Skin epidermis (tissue), 12 donors: ENCODE results near the gene SYT13.

Source experiments
- H3K27ac ChIP-seq, 21 experiments: fragments of 200-600 bp; sonication (generic) in 11 of 21; one replicate each; pipeline ENCODE4 v1.5.0; 2020; ENCODE audit warnings: mild to moderate bottlenecking in 3 of 21, inconsistent platforms in 2 of 21, moderate library complexity in 2 of 21
- H3K4me3 ChIP-seq, 7 experiments: fragments of 200-600 bp; sonication (generic) in 2 of 7; one replicate each; pipeline ENCODE4 v1.5.0; 2020; ENCODE audit warnings: inconsistent platforms in 2 of 7, mild to moderate bottlenecking in 2 of 7, moderate library complexity in 1 of 7

SYT13 gene

DNA sequence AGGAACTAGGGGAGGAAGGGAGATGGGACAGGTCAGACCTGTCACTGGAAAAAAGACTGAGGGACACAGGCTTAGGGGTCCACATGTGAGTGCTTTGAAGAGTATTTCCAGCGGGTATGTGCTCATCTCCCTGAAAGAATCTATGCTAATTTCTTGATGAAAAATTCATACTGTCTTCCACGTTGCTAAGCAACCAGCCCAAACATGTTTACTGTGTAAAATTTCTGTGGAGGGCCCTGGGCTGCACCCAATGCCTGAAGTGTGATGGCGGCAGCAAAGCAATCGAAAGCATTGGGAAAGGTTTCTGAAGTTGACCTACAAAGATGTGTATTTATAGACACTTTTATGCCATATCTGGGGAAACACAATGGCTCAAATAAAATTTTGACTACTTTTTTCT, 7.4 kb downstream of the SYT13 start:
- H3K27ac ChIP-seq, result no peak overlapping the region
- no peak overlapping the region for H3K4me3 ChIP-seq

DNA sequence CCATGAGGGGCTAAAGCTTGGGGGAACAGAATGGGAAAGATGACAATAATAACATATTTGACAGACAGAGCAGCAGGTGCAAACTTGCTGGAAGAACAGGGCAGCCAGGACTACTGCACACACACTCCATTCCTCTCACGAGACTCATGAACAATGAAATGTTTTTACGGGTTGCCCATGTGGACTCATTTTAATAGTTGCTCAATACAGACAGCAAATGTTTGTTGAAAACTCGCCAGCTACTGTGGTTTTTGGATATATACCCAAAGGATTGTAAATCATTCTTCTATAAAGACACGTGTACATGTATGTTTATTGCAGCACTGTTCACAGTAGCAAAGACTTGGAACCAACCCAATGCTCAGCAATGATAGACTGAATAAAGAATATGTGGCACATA, 10.3 kb downstream of the SYT13 start:
- no peak overlapping the region for H3K4me3 ChIP-seq
- H3K27ac ChIP-seq, result no peak overlapping the region

DNA sequence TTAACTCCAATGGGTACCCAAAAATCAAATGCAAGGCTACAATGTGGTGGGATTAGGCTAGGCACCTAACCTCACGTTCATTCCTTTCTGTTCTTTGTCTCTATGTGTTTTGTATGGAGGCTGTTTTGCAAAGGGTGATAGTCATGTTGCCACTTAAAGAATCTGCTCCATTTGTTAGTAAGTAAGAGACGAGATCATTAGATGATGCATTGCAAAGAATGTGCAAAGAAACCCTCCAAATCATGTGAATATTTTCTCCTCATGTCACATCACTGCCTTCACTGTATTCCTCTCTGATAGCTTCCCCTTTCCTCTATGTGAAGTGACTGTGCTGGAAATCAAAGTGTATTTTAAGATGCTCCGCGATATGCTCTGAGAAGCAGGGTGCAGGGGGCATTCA, 11.9 kb downstream of the SYT13 start:
- Histone ChIP-seq H3K4me3 (no peak overlapping the region), H3K27ac (no peak overlapping the region)

DNA sequence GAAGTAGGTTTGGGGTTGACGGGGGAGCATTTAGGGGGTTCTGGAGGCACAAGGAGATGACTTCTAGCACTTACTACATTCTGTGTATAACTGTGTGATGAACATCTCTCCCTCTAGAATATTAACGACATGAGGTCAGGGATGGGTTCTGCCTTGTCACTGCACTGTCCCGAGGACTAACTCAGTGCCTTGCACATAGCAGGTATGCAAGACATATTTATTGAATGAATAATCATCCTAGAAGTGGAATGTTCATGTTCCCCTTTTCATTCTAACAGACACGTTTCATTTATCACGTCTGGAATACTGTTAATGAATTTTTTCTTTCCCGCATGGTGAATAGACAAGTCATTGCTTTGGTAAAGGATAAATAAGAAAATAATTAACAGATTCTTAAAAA, 12.6 kb downstream of the SYT13 start:
- H3K4me3 ChIP-seq, result no peak overlapping the region
- no peak overlapping the region for H3K27ac ChIP-seq

DNA sequence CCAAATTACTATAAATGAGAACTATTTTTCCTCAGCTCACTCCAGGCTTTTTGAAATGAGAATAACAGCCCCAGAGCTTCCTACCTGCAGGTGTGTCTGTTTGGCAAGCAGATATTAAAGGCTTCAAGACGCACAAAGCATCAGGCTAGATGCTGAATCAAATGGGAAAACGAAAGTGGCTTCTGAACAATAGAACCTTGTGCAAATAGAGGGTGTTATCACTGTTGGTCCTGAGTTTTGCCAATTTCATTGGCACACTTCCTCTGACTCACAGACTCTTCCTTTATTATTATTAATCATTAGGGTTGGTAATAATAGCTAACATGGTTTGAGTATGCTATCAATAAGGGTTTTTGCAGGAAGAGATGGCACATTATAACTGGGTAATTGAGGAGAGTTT, 13.4 kb downstream of the SYT13 start:
- H3K4me3 ChIP-seq, result no peak overlapping the region
- H3K27ac ChIP-seq, result no peak overlapping the region

DNA sequence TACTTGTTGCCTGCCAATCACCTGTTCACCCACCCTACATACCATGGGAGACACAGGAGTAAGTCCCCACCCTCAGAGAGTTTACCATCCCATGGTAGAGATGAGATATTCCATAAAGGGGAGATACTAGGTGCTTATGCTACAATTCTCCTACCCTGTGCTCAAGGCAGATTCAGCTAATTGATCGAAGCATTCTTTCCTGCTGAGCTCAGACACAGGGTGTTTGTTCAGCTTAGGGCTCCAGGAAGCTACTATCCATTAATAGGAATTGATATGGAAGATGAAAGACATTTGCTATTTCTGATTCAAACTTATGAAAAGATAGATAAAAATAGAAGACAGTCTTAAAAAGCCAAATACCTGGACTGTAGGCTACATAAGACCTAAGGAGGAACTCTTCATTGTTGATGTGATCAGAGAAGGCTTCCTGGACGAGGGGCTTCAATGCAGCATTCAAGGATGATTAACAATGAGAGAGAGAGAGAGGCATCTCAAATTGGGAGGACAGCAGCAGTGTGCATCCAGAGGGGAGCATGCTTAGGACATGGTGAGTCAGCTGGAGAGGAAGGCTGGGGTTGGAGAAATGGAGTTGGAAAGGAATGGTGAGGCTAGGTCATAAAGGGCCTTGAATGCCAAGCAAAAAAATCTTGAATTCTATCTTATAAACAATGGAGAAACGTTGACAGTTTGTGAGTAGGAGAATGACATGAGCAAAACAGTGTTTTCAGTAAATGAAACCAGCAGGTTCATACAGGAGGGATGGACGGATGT, 15.0 kb downstream of the SYT13 start:
- Histone ChIP-seq H3K27ac (no peak overlapping the region), H3K4me3 (no peak overlapping the region)

DNA sequence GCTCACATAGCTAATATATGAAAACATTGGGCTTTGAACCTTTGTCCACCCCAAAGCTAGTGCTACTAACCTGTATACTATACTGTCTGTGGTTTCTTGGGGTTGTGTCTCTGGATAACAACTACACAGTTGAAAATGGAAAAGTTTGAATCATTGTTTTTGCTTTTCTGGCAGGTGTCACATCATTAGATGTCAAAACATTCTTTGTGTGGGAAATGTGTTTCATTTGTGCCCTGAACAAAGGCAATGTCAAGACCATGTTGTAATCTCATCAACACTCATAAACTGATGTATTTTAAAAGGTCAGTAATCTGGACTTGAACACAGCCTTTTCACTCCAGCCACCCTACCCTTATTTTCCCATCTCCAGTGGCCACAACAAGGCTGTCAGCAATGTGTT, 16.5 kb downstream of the SYT13 start:
- Histone ChIP-seq H3K4me3 (no peak overlapping the region), H3K27ac (no peak overlapping the region)

DNA sequence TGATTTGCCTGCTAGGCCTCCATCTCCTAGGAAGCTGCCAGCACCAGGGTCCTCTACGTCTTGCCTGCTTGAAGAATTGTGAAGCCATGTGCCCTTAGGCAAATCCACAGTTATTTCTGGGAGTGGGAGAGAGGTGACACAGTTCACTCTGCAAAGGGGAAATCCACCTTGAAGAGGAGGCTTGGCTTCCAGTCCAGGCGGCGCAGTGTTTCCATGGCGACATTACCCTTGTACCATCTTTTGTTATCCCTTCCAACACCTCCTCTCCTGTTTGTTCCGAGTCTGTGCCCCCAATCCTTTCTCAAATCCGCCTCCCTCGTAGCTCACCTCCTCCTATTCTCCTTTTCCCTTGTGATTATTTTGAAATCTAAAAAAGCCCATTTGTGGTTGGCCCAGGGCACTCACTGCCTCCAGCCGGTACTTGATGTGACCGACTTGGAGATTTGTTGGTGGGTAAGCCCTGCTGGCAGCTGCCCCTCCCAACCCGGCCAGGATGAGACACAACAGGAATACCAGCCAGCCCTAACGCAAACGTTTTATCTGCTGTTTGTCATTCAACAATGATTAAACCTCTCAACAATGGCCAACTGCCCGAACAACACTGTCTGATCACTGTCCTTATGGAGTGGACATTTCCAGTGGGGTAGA, 18.4 kb downstream of the SYT13 start:
- H3K4me3 ChIP-seq, result no peak overlapping the region
- no peak overlapping the region for H3K27ac ChIP-seq

DNA sequence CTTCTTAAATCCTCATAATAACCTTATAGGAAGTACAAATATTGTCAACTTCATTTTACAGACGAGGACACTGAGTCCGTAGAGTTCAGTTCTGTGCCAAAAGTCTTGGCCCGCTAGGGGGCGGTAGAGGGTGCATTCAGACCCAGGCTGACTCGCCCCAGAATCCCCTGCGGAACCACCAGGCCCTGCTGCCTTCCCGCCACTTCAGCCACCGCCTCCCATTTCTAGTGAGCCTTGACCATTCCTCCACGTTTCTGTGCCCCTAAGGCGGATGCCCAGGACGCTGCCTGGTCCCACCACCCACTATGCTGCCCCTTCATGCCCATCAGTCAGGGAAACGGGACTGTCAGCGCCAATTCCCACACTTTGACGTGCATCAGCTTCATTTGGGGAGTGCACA, 19.1 kb downstream of the SYT13 start:
- H3K4me3 ChIP-seq, result no peak overlapping the region
- H3K27ac ChIP-seq, result no peak overlapping the region

DNA sequence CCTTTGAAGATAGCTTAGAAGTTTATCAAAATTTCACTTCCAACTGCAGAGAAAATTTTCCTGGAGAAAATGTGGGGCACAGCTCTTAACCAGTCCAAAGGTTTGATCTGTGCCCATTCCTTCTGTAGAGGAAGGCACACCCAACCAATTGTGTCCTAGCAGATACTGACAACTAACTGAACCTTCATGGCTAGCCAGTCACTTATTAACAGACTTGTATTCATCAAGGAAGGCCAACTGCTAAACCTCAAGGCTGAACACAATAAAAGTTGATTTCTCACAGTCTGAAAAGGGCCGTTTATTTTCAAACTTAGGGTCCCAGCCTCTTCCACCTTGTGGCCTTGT, 19.5 kb downstream of the SYT13 start:
- Histone ChIP-seq H3K4me3 (no peak overlapping the region), H3K27ac (no peak overlapping the region)

DNA sequence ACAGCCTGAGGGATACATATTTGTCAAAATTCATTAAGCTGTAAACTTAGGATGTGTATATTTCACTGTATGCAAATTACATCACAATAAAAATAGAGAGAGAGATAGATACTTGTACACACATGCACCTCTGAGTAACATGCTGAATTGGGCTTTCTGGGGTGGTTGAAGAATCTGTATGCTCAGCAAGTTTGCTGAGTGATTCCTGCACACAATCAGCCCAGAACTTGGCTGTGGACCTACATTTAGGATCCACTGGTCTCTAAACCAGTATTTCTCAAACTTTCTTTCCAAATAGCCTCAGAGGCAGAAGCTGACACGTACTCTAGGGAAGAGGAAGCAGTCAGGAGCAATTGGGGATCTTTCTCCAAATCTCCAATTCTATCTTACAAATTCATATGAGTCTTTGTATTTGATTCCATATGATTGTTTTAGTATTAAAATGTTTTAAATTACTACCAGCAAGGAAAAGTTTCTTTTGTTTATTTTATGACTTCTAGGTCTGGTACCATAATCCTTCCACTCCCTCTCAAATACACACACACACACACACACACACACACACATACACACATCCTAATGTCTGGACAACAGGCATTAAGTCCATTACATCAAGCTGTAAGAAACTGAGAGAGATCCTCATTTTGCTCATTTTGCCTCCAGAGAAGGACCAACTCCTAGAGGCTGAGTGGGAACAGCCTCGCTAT, 20.0 kb downstream of the SYT13 start:
- H3K27ac ChIP-seq, result no peak overlapping the region
- H3K4me3 ChIP-seq, result no peak overlapping the region

DNA sequence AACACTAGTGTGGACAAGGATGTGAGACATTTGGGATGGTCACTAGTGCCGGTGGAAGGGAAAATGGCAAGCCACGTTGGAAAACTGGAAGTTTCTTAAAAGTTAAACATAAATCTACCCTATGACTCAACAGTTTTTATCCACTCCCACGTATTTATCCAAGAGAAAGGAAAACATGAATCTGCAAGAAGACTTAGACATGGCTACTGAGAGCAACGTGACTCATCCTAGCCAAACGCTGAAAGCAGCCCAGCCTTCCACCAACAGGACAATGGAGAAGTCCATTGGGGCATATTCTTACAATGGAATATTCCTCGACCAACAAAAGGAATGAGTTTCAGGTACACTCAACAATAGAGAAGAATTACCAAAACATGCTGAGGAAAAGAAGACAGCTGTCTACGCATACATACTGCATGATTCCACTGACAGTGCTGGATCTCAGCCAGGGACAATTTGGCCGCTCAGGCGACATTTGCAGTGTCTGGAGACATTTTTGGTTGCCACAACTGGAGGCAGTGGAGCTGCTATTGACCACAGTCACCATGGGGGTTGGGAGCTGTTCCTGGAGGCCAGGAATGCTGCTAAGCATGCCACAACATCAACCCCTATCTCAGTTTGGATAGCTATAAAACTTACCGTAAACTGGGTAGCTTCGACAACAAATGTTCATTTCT, 21.2 kb downstream of the SYT13 start:
- Histone ChIP-seq H3K4me3 (no peak overlapping the region), H3K27ac (peak overlapping the region in 2 of 21 experiments; percentile 16 to 35)

DNA sequence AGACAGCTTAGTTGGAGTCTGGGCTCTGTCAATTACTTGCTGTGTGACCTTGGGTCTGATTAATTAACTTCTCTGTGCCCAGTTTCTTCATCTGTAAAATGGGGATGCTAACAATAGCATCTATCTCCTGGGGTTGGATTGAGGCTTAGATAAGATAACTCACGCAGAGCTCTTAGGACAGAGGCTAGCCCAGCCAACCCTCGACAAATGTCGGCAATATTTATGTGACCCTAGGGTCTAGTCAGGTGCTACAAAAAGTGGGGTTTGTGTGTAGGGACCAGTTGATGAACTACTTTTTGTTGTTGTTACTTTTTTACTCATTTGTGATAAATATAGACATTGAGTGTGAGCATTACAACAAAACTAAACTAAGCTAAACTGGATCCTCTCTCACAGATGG, 22.4 kb downstream of the SYT13 start:
- H3K4me3 ChIP-seq, result no peak overlapping the region
- H3K27ac ChIP-seq, result no peak overlapping the region

DNA sequence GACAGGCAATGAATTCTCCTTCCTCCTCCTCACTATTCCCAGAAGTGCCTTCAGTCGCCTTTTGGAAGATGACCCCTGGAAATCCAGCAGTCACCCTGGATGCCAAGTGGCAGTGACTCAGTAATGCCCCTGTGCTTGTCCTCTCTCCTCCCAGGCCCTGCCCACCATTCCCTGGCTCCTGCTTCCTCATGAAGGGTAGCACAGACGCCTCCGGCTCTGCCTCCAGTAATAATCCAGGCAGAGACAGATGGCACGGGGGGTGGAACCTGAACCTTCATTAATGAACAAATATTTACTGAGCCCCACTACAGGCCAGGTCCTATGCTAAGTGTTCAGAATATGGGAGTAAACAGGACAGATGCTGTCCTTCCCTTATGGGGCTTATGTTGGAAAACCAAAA, 23.2 kb downstream of the SYT13 start:
- Histone ChIP-seq H3K4me3 (no peak overlapping the region), H3K27ac (no peak overlapping the region)

DNA sequence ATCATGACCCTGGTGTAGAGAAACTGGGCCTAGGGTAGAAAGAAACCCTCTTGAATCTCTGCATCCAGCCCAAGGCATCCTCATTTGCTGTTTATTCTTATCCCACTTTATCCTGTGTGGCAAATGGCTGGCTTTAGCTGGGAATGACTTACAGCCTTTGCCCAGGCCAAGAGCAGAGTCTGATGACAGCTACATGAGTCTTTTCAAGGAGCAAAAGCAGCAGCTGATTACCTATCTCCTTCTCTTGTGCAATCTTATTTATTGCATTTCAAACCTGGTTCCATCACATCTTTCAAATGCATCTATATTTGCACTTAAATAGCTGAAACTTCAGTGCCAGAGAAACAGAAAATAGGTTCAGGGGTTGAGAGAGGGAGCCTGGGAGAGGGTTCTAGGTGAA, 26.1 kb downstream of the SYT13 start:
- no peak overlapping the region for H3K4me3 ChIP-seq
- no peak overlapping the region for H3K27ac ChIP-seq

DNA sequence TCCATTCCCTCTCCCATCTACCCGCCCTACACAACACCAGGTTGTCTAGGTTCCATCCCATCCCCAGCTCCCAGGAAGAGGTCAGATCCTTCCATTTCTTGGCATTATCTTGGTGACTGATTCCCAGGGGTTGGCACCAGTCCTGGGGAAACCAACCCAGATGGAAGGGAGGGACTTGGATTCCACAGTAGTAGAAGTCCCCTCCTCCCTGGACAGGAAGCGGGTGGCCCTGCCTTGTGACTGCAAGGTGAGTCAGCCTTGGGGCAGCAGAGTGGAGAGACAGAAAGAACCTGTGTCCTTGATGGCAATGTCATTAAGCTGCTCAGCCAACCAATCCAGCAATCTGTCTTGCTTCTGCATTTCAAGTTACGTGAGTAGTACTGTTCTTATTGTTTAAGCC, 26.5 kb downstream of the SYT13 start:
- no peak overlapping the region for H3K27ac ChIP-seq
- no peak overlapping the region for H3K4me3 ChIP-seq

DNA sequence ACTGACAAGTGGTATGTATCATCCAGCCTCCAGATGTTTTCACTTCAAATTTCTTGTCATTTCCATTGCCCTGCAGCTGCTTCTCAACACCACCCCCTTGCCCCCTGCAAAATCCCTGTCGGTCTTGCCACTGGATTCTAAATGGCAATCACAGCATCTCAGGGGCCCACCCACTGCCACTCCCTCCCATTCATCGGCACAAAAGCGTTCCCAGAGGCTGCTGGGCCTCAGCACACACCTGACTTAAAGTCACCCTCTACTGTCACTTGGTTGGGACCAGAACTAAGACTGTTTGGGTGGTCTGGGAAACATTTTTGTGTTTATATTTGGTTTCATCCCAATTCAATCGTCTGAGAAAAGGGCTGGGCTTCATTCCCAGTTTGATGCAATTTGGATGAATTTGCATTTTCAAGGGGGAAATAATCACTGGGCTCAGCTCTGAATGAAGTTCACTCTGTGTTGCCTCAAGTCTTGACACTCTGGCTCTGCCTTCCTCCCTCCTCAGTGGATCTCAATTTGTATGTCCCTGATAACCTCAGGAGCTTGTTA, 27.1 kb downstream of the SYT13 start:
- H3K4me3 ChIP-seq, result no peak overlapping the region
- no peak overlapping the region for H3K27ac ChIP-seq

DNA sequence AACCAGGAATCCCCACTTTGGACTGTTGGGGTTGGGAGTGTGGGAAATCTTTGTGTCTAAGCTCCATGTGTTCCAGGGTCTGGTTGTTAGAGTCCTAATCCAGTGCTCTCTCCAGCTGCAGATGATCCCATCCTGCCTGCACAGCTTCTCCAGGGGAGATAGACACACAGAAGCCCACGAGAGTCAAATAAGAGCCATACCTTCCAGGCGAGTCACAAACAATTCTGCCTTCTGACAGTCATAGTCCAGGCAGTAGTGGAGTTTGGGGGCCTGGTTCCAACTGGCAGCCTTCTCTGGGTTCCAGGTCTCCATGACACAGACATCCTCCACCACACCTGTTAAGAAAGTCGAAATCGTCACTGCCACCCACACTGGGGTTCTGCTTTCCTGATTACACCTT, 32.1 kb downstream of the SYT13 start:
- H3K27ac ChIP-seq, result no peak overlapping the region
- H3K4me3 ChIP-seq, result no peak overlapping the region

DNA sequence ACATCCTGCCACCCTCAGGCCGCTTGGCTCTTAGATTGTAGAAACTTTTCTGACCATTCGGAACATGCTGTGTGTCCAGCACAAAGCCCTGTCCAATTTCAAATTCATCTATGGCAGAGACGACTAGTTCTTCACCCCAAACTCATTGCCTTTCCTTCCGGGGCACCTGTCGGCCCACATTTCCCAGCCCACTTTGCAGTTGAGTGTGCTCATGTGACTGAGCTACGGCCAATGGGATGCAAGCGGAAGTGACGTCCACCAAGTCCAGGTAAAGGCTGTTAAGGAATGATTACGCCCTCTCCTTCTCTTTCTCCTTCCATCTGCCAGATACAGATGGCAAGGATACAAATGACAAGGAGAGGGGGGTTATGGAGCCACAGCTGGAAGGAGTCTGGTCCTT, 32.5 kb downstream of the SYT13 start:
- no peak overlapping the region for H3K4me3 ChIP-seq
- no peak overlapping the region for H3K27ac ChIP-seq

DNA sequence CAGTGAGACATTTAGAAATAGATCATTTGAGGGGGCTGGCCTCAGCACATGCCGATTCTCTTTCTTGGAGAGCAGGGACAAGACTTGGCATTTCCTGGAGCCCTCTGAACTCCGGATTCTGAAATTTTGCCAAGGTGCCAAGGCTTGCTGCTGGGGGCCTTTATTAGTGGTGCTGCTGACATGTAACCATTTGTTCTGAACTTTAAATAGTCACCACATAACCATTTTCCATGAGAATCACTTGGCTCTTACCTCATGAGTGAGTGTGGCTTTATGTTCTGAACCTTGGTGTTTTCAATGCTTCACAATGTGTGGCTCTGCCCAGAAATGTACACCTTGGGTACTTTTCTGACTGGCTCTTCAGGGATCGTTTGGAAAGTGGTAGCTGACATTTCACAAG, 33.3 kb downstream of the SYT13 start:
- no peak overlapping the region for H3K4me3 ChIP-seq

More for the DNA sequence above, 33.3 kb downstream of the SYT13 start:
- H3K27ac ChIP-seq, result no peak overlapping the region
